ENCODE measurements around the gene KIF21A.

DNA sequence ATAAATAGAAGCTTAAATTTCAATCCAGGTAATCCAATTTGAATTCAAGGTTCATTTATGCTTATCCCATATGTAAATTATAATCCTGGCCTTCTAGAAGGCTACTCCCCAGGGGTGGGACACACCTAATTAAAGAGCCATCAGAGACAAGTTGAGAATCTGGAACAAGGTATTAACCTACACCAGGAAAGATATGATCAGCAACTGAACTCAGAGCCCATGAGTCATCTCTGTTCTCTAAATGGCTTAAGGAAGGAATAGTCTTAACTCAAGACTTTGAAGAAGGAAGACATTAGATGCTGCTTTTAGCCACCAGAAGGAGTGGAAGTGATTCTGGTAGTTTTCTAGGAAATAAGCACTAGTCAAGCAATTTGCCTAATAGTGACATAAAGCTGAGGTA, 88.0 kb downstream of the KIF21A start:
- TF ChIP-seq, protein P1, sequence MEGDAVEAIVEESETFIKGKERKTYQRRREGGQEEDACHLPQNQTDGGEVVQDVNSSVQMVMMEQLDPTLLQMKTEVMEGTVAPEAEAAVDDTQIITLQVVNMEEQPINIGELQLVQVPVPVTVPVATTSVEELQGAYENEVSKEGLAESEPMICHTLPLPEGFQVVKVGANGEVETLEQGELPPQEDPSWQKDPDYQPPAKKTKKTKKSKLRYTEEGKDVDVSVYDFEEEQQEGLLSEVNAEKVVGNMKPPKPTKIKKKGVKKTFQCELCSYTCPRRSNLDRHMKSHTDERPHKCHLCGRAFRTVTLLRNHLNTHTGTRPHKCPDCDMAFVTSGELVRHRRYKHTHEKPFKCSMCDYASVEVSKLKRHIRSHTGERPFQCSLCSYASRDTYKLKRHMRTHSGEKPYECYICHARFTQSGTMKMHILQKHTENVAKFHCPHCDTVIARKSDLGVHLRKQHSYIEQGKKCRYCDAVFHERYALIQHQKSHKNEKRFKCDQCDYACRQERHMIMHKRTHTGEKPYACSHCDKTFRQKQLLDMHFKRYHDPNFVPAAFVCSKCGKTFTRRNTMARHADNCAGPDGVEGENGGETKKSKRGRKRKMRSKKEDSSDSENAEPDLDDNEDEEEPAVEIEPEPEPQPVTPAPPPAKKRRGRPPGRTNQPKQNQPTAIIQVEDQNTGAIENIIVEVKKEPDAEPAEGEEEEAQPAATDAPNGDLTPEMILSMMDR (IDR thresholded peaks at IDR 0.05), result no peak
- no peak for TF ChIP-seq POLR2A (IDR thresholded peaks at IDR 0.05)
